HepG2 (cell line): Measurements from ENCODE around the gene ANKRD2. TPM values are rescaled to one million over a fixed set of nuclear protein-coding genes. Genes with fewer than 3 reads are reported as not detected.

Experiments used
- ARNT ChIP-seq: fragments of 450-650 bp; IDR thresholded peaks from 2 replicates; pipeline ENCODE4 v1.6.1; 2017
- ARNT2 ChIP-seq: sonication (generic); formaldehyde crosslinking; IDR thresholded peaks from 2 replicates; pipeline ENCODE4 v1.8.0; 2022; ENCODE audit warnings: mild to moderate bottlenecking, low read depth, missing genetic modification reagents, moderate library complexity
- CCAR2 ChIP-seq: fragments of 200-400 bp; formaldehyde crosslinking; optimal IDR thresholded peaks from 2 replicates; pipeline ENCODE3; 2018; ENCODE audit warnings: low read depth, mild to moderate bottlenecking, low read length, moderate library complexity
- CREBL2 ChIP-seq: sonication (generic); formaldehyde crosslinking; IDR thresholded peaks from 2 replicates; pipeline ENCODE4 v1.8.1; 2023; ENCODE audit warnings: missing genetic modification reagents, mild to moderate bottlenecking, borderline replicate concordance
- GATA4 ChIP-seq: sonication (generic); IDR thresholded peaks from 2 replicates; pipeline ENCODE4 v1.6.1; 2016; ENCODE audit warnings: antibody characterized with exemption, low read depth, borderline replicate concordance
- NONO ChIP-seq, 2 experiments: fragments of 450-650 bp in 1 of 2; sonication (generic) in 1 of 2; formaldehyde crosslinking in 1 of 2; IDR thresholded peaks in 1 of 2; conservative IDR thresholded peaks in 1 of 2; 2 replicates each; pipeline versions ENCODE4 v1.6.1 to v1.8.0; 2017 to 2022; ENCODE audit warnings: mild to moderate bottlenecking in 1 of 2, missing genetic modification reagents in 1 of 2, moderate library complexity in 1 of 2
- PPARG ChIP-seq: conservative IDR thresholded peaks from 2 replicates; pipeline ENCODE4 v1.6.1; 2016; ENCODE audit warnings: missing biosample characterization, missing genetic modification reagents
- PRDM10 ChIP-seq: sonication (generic); formaldehyde crosslinking; IDR thresholded peaks from 2 replicates; pipeline ENCODE4 v1.4.0; 2020; ENCODE audit warnings: low read depth, missing genetic modification reagents
- SALL1 ChIP-seq: sonication (generic); formaldehyde crosslinking; IDR thresholded peaks from 2 replicates; pipeline ENCODE4 v1.8.0; 2022; ENCODE audit warnings: mild to moderate bottlenecking, missing genetic modification reagents
- SMC3 ChIP-seq: IDR thresholded peaks from 2 replicates; pipeline ENCODE4 v1.6.1; 2011; ENCODE audit warnings: low read length, improper control_type of control experiment
- SOX5 ChIP-seq: IDR thresholded peaks from 2 replicates; pipeline ENCODE4 v1.6.1; 2016; ENCODE audit warnings: borderline replicate concordance
- TCF7 ChIP-seq: sonication (generic); IDR thresholded peaks from 2 replicates; pipeline ENCODE4 v1.6.1; 2016; ENCODE audit warnings: antibody characterized with exemption, low read depth
- TCF7L2 ChIP-seq: IDR thresholded peaks from 2 replicates; pipeline ENCODE4 v1.6.1; 2011; ENCODE audit warnings: mild to moderate bottlenecking, low read depth, low read length, moderate library complexity
- TMF1 ChIP-seq: sonication (generic); formaldehyde crosslinking; IDR thresholded peaks from 2 replicates; pipeline ENCODE4 v1.8.1; 2022; ENCODE audit warnings: low read depth, missing genetic modification reagents
- ZNF10 ChIP-seq: sonication (generic); formaldehyde crosslinking; IDR thresholded peaks from 2 replicates; pipeline ENCODE4 v1.4.0; 2020; ENCODE audit warnings: mild to moderate bottlenecking, low read depth, missing genetic modification reagents, borderline replicate concordance
- ZNF232 ChIP-seq: sonication (generic); formaldehyde crosslinking; IDR thresholded peaks from 2 replicates; pipeline ENCODE4 v1.4.0; 2020; ENCODE audit warnings: missing genetic modification reagents, borderline replicate concordance
- ZNF281 ChIP-seq: sonication (generic); formaldehyde crosslinking; IDR thresholded peaks from 2 replicates; pipeline ENCODE4 v1.4.0; 2020; ENCODE audit warnings: missing genetic modification reagents, borderline replicate concordance
- ZNF431 ChIP-seq: sonication (generic); formaldehyde crosslinking; IDR thresholded peaks from 2 replicates; pipeline ENCODE4 v1.9.0; 2022; ENCODE audit warnings: missing genetic modification reagents, low read depth, mild to moderate bottlenecking, borderline replicate concordance
- ZNF572 ChIP-seq: sonication (generic); formaldehyde crosslinking; IDR thresholded peaks from 2 replicates; pipeline ENCODE4 v1.5.1; 2020; ENCODE audit warnings: mild to moderate bottlenecking, missing genetic modification reagents
- ZNF747 ChIP-seq: sonication (generic); formaldehyde crosslinking; IDR thresholded peaks from 2 replicates; pipeline ENCODE4 v1.8.1; 2023; ENCODE audit warnings: missing genetic modification reagents, mild to moderate bottlenecking, borderline replicate concordance
- ZNF839 ChIP-seq: sonication (generic); formaldehyde crosslinking; IDR thresholded peaks from 2 replicates; pipeline ENCODE4 v1.4.0; 2020; ENCODE audit warnings: missing genetic modification reagents, mild to moderate bottlenecking, borderline replicate concordance
- ZNF850 ChIP-seq: sonication (generic); formaldehyde crosslinking; conservative IDR thresholded peaks from 2 replicates; pipeline ENCODE4 v1.9.0; 2021; ENCODE audit warnings: mild to moderate bottlenecking, missing genetic modification reagents
- polyA plus RNA-seq, 8 experiments: library from polyadenylated mRNA; depleted of rRNA in 3 of 8; stranded (reverse) in 7 of 8; unstranded in 1 of 8; fragments of >200 nt; fragmentation: Illumina TruSeq in 4 of 8; extraction: Trizol in 4 of 8; gene quantifications; 2 replicates each; pipeline versions ENCODE4 v1.2.1 to v1.2.3, GENCODE V29; 2011 to 2016; ENCODE audit warnings: low read depth in 4 of 8, missing spikeins in 1 of 8, mixed read lengths in 1 of 8; ENCODE audit not compliant: insufficient read depth in 1 of 8
- total RNA-seq, 5 experiments: library from RNA; depleted of rRNA; stranded (reverse); fragments of >200 nt; fragmentation: Illumina TruSeq; extraction: Trizol; gene quantifications; 2 replicates each; pipeline ENCODE4 v1.2.3, GENCODE V29; 2016; ENCODE audit warnings: low read depth in 1 of 5

The ANKRD2 gene
- total and polyA plus RNA-seq, 2 of the 13 experiments (the other 11 are each of a cell fraction or from before 2014, with no cell fraction given), result not detected

DNA sequence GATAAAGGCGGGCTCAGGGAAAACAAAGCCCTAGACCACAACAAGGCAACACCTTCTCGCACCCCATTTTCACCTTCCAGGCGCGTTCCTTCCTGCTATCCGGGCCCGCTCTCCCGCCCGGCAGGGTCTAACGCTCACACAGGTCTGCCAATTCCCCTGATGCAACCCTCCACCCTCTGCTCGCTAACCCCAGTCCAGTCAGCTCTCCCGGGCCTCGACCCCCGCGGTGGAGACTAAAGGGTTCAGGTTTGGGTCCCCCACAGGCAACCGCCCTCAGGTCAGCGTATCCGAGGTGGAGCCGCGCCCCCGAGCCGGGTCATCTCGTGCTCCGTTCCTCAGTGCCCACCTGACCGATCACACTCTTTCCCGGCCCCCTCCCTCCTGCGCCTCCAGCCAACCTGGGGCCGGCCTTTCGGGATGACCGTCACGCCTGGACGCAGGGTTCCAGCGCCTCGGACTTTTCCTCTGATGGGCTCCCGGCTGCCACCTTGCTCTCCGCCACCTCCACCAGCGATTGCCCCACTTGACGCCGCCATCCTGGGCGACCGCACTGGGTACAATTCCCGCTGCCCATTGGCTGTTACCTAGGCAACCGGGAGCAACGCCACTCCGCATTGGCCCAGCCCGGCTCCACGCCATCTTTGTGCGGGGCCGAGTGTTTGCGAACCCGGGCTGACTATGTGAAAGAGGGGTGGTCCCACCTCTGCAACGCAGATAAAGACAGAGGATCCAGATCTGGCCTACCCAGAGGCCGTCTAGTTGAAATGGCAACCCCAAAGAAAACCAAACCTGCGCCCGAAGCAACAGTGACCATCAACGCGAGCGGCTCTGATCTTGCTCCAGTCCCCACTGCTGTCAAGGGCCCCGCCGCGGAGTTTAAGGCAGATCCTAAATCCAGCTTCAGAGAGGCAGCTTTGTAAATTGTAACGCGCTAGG is 60.6 kb downstream of the ANKRD2 start, which contains the start of gene MORN4 (continued):
- TF ChIP-seq ZNF839 (CRISPR knock-in tag) (peak; percentile 46; the same call in 1 of the 2 replicates), ZNF431 (CRISPR knock-in tag) (no peak), ZNF10 (CRISPR knock-in tag) (no peak), SOX5 (CRISPR knock-in tag) (no peak), ZNF572 (CRISPR knock-in tag) (peak; percentile 85; the same call in 1 of the 2 replicates), ZNF850 (CRISPR knock-in tag) (no peak), PRDM10 (CRISPR knock-in tag) (0 out of 2 replicates have a peak, but pooled peaks have one; percentile 56), ZNF281 (CRISPR knock-in tag) (no peak), TCF7 (no peak), SMC3 (no peak), ARNT2 (CRISPR knock-in tag) (peak; percentile 48; the same call in 1 of the 2 replicates), NONO (IDR thresholded peaks at IDR 0.05) (no peak), NONO (CRISPR knock-in tag; conservative IDR thresholded peaks at IDR 0.05) (0 out of 2 replicates have a peak, but pooled peaks have one; percentile 39), SALL1 (CRISPR knock-in tag) (peak; percentile 63), TCF7L2 (no peak), ZNF747 (CRISPR knock-in tag) (no peak), CCAR2 (no peak), CREBL2 (CRISPR knock-in tag) (no peak; the same call in 1 of the 2 replicates), PPARG (no peak), ZNF232 (no peak), ARNT (no peak), TMF1 (CRISPR knock-in tag) (no peak), GATA4 (0 out of 2 replicates have a peak, but pooled peaks have one; percentile 21)
